Caco-2 (cell line): ENCODE results near the gene EPS8L3. TPM values are rescaled to one million over a fixed set of nuclear protein-coding genes. Genes with fewer than 3 reads are reported as not detected.
A peak's percentile ranks its signal among the peaks of the same experiment; 100 is the strongest.

Experiments
- BruUV-seq: library from RNA; stranded (reverse); fragments of 400-500 nt; replicated peaks from 2 replicates; lab custom pipeline; 2021; lab: Mats Ljungman, UMichigan
- CTCF ChIA-PET: fragments of 300-600 bp; sonication (Branson Sonifier 250); formaldehyde crosslinking; loops from one replicate; lab custom pipeline; 2022; ENCODE audit warnings: antibody characterized with exemption; lab: Charles Lee
- POLR2A ChIA-PET: fragments of 300-600 bp; sonication (Branson Sonifier 250); formaldehyde crosslinking; loops from one replicate; lab custom pipeline; 2022; ENCODE audit warnings: antibody characterized with exemption; lab: Charles Lee
- DNase-seq, 2 experiments: peaks; one replicate each; pipeline versions ENCODE4 v3.0.0 to v3.0.0-alpha.2; 2020 to 2022
- H3K27me3 ChIP-seq: replicated peaks from 2 replicates; pipeline ENCODE4 v1.6.0; 2011; ENCODE audit warnings: low read length; ENCODE audit not compliant: control insufficient read depth, insufficient read depth
- H3K36me3 ChIP-seq: 2 replicates; pipeline ENCODE4 v1.5.1; 2011; ENCODE audit warnings: low read length; ENCODE audit not compliant: control insufficient read depth, insufficient read depth
- H3K4me1 ChIP-seq: fragments of 250-450 bp; sonication (Bioruptor Pico); 2 replicates; pipeline ENCODE4 v1.5.1; 2020; ENCODE audit warnings: mild to moderate bottlenecking
- H3K4me3 ChIP-seq: 2 replicates; pipeline ENCODE4 v1.5.1; 2011; ENCODE audit warnings: low read depth, mild to moderate bottlenecking, control low read depth, low read length
- H3K9me3 ChIP-seq: fragments of 250-450 bp; sonication (Bioruptor Pico); 2 replicates; pipeline ENCODE4 v1.5.1; 2020; ENCODE audit warnings: mild to moderate bottlenecking, moderate library complexity
- H3K27ac Mint-ChIP-seq: one replicate; pipeline ENCODE4 v1.8.0; 2022; ENCODE audit warnings: mixed read lengths; ENCODE audit not compliant: unreplicated experiment
- H3K27me3 Mint-ChIP-seq: one replicate; pipeline ENCODE4 v1.8.0; 2022; ENCODE audit warnings: mixed read lengths; ENCODE audit not compliant: insufficient read depth, unreplicated experiment
- H3K36me3 Mint-ChIP-seq: one replicate; pipeline ENCODE4 v1.8.0; 2022; ENCODE audit warnings: mild to moderate bottlenecking, mixed read lengths; ENCODE audit not compliant: insufficient read depth, unreplicated experiment
- H3K4me1 Mint-ChIP-seq: one replicate; pipeline ENCODE4 v1.8.0; 2022; ENCODE audit warnings: low read depth, mixed read lengths; ENCODE audit not compliant: unreplicated experiment
- H3K4me3 Mint-ChIP-seq: one replicate; pipeline ENCODE4 v1.8.0; 2022; ENCODE audit warnings: mild to moderate bottlenecking, moderate library complexity, mixed read lengths; ENCODE audit not compliant: unreplicated experiment
- H3K9me3 Mint-ChIP-seq: one replicate; pipeline ENCODE4 v1.8.0; 2022; ENCODE audit warnings: mixed read lengths; ENCODE audit not compliant: unreplicated experiment
- intact Hi-C: fragments of 100-400 bp; cut with micrococcal nuclease; formaldehyde crosslinking; loops from one replicate; pipeline ENCODE4 v1.10.0; 2022; ENCODE audit not compliant: unreplicated experiment
- total RNA-seq: library from RNA; stranded (reverse); gene quantifications from 2 replicates; pipeline ENCODE4 v1.2.3, GENCODE V29; 2022
- TF ChIP-seq, protein P1 (sequence below), 2 experiments: fragments of 200-600 bp in 1 of 2; IDR thresholded peaks; 1 replicate in 1 of 2; 2 replicates in 1 of 2; pipeline versions ENCODE4 v1.5.1 to v1.8.0; 2011 to 2022; ENCODE audit warnings: antibody characterized with exemption in 1 of 2, control low read depth in 1 of 2, inconsistent platforms in 1 of 2, low read depth in 1 of 2, low read length in 1 of 2, mild to moderate bottlenecking in 1 of 2, moderate library complexity in 1 of 2; ENCODE audit not compliant: insufficient read depth in 1 of 2, severe bottlenecking in 1 of 2, unreplicated experiment in 1 of 2

The EPS8L3 gene
- total RNA-seq, 1 experiment from 2014 or later = 15.3 TPM

DNA sequence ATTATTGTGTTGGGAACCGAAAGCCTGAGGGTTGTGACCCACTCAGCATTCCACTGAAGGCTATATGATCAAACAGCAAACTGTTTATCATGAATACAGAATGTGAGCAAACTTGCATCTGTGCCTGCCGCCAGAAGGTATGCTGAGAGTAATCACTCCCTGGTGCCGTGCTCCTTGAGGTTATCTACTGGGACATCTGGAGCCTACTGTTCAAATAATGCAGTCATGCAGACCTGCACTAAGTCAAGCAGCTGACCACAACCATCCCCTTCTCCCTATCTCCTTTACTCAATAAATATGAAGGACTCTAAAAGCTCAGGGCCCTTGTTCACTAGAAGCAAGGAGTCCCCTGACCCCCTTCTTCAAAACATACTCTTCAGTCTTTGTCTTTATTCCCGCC, 38.2 kb downstream of the EPS8L3 start:
- Mint-ChIP-seq H3K27ac (no peak overlapping the region), H3K27me3 (no peaks in the 10 kb centered on the region), H3K4me1 (no peaks in the 10 kb centered on the region), H3K36me3 (no peaks in the 10 kb centered on the region), H3K9me3 (peaks cover 9% of the 10 kb centered on the region), H3K4me3 (no peak overlapping the region)
- Histone ChIP-seq H3K4me1 (peaks cover 14% of the 10 kb centered on the region), H3K27me3 (no peaks in the 10 kb centered on the region), H3K36me3 (no peaks in the 10 kb centered on the region), H3K9me3 (no peaks in the 10 kb centered on the region), H3K4me3 (no peak overlapping the region)
- ChIA-PET CTCF (interaction anchor here (1.2 kb wide), 1 partner anchor 48 kb away, joined by 3 read pairs; no protein-coding TSS in a partner anchor), POLR2A (no interaction called here)
- no TSS peak for BruUV-seq
- intact Hi-C loops = no loop called here
- peak; percentile 13 to 64 for DNase-seq
- TF ChIP-seq, protein P1, sequence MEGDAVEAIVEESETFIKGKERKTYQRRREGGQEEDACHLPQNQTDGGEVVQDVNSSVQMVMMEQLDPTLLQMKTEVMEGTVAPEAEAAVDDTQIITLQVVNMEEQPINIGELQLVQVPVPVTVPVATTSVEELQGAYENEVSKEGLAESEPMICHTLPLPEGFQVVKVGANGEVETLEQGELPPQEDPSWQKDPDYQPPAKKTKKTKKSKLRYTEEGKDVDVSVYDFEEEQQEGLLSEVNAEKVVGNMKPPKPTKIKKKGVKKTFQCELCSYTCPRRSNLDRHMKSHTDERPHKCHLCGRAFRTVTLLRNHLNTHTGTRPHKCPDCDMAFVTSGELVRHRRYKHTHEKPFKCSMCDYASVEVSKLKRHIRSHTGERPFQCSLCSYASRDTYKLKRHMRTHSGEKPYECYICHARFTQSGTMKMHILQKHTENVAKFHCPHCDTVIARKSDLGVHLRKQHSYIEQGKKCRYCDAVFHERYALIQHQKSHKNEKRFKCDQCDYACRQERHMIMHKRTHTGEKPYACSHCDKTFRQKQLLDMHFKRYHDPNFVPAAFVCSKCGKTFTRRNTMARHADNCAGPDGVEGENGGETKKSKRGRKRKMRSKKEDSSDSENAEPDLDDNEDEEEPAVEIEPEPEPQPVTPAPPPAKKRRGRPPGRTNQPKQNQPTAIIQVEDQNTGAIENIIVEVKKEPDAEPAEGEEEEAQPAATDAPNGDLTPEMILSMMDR (IDR thresholded peaks at IDR 0.05; ENCODE audit: insufficient read depth in 1 of 2, low read depth in 1 of 2, low read length in 1 of 2, severe bottlenecking in 1 of 2, unreplicated experiment in 1 of 2) = no peak

DNA sequence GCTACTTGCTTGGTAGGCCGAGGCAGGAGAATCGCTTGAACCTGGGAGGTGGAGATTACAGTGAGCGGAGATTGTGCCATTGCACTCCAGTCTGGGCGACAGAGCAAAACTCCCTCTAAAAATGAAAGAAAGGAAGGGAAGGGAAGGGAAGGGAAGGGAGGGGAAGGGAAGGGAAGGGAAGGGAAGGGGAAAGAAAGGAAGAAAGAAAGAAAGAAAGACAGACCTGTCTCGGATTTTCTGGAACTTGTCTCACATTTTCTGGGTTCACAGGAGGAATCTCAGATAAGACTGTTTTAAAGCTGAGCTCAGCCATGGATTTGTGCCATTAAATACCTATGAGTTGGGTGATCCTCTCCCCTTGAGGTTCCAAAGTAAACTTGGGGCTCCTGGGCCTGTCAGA, 38.8 kb downstream of the EPS8L3 start:
- intact Hi-C loops = no loop called here
- Histone ChIP-seq H3K36me3 (no peaks in the 10 kb centered on the region), H3K9me3 (no peaks in the 10 kb centered on the region), H3K27me3 (no peaks in the 10 kb centered on the region), H3K4me3 (no peak overlapping the region), H3K4me1 (peaks cover 9% of the 10 kb centered on the region)
- Mint-ChIP-seq H3K36me3 (no peaks in the 10 kb centered on the region), H3K4me1 (no peaks in the 10 kb centered on the region), H3K4me3 (no peak overlapping the region), H3K27me3 (no peaks in the 10 kb centered on the region), H3K9me3 (peaks cover 9% of the 10 kb centered on the region), H3K27ac (no peak overlapping the region)
- DNase-seq = no peak
- CTCF ChIA-PET = interaction anchor here (1.2 kb wide), 1 partner anchor 48 kb away, joined by 3 read pairs; no protein-coding TSS in a partner anchor
- BruUV-seq = no TSS peak
- TF ChIP-seq, protein P1 (IDR thresholded peaks at IDR 0.05; ENCODE audit: insufficient read depth in 1 of 2, low read depth in 1 of 2, low read length in 1 of 2, severe bottlenecking in 1 of 2, unreplicated experiment in 1 of 2) = no peak
- POLR2A ChIA-PET = no interaction called here

DNA sequence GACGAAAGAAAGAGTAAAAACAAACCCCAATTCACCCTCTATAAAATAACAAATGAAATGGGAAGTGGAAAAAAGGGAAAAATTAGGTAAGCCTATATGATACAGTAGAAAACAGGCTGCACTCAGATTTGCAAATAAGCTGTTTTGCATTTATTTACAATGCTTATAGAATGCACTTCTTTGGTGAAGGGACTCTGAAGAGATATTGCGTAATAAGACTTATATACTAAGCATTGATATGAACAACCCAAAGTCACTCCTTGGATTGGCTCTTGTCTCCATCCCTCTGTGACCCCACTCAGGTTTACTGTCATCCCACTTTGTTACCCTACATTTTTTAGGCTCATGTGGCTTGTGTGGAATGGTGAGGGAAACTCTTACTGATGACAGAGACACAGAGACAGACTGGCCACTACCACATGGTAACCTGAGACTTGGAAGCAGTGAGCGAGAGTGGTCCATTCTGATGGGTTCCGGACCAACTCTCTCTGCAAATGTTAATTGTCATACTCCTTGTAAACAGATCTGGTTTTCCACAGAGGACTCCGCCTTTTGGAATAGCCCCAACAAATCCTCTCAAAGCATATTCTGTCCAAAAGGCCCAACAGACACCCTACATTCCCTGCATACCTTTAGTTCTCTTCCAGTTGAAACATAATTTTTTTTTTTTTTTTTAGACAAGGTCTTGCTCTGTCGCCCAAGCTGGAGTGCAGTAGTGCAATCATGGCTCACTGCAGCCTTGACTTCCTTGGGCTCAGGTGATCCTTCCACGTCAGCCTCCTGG, 40.6 kb downstream of the EPS8L3 start:
- Histone ChIP-seq H3K4me1 (peaks cover 9% of the 10 kb centered on the region), H3K9me3 (no peaks in the 10 kb centered on the region), H3K4me3 (no peak overlapping the region), H3K27me3 (no peaks in the 10 kb centered on the region), H3K36me3 (no peaks in the 10 kb centered on the region)
- TF ChIP-seq, protein P1 (IDR thresholded peaks at IDR 0.05; ENCODE audit: insufficient read depth in 1 of 2, low read depth in 1 of 2, low read length in 1 of 2, severe bottlenecking in 1 of 2, unreplicated experiment in 1 of 2) = no peak
- Mint-ChIP-seq H3K4me3 (no peak overlapping the region), H3K9me3 (peaks cover 9% of the 10 kb centered on the region), H3K36me3 (no peaks in the 10 kb centered on the region), H3K27me3 (no peaks in the 10 kb centered on the region), H3K27ac (no peak overlapping the region), H3K4me1 (peaks cover 7% of the 10 kb centered on the region)
- intact Hi-C loops = no loop called here
- no TSS peak for BruUV-seq
- CTCF ChIA-PET = no interaction called here
- no peak for DNase-seq
- POLR2A ChIA-PET = no interaction called here
